ENCODE measurements around the gene CSNK1G1. TPM values are rescaled to one million over a fixed set of nuclear protein-coding genes. Genes with fewer than 3 reads are reported as not detected.
"Not testable (repeated sequence)": the region's sequence is repeated elsewhere in the genome, so short reads cannot be mapped to it uniquely, and the experiment has no call there.

Gene CSNK1G1
- total RNA-seq, 1 experiment from 2014 or later = 16.0 TPM

GRCh38 chr15:64133623-64134344 lies 222.2 kb downstream of the CSNK1G1 start:
- no peak for DNase-seq (ENCODE audit: low spot score)

GRCh38 chr15:64132217-64132616 lies 223.8 kb downstream of the CSNK1G1 start:
- no peak for DNase-seq (ENCODE audit: low spot score)

- DNase-seq (ENCODE audit: low spot score) = no peak
Measured at GRCh38 chr15:64131547-64131946, 224.4 kb downstream of the CSNK1G1 start.

GRCh38 chr15:64130159-64130558 lies 225.8 kb downstream of the CSNK1G1 start:
- DNase-seq (ENCODE audit: low spot score) = no peak

- DNase-seq (ENCODE audit: low spot score) = no peak
Measured at GRCh38 chr15:64127521-64128270, 228.3 kb downstream of the CSNK1G1 start.

- DNase-seq (ENCODE audit: low spot score) = no peak
Measured at GRCh38 chr15:64125978-64126377, 230.0 kb downstream of the CSNK1G1 start.

GRCh38 chr15:64122936-64123351 lies 233.0 kb downstream of the CSNK1G1 start:
- no peak for DNase-seq (ENCODE audit: low spot score)

GRCh38 chr15:64122444-64122843 lies 233.5 kb downstream of the CSNK1G1 start:
- no peak for DNase-seq (ENCODE audit: low spot score)

- no peak for DNase-seq (ENCODE audit: low spot score)
Measured at GRCh38 chr15:64121614-64122013, 234.4 kb downstream of the CSNK1G1 start.

GRCh38 chr15:64120322-64120721 lies 235.7 kb downstream of the CSNK1G1 start:
- DNase-seq (ENCODE audit: low spot score) = not testable (repeated sequence)

GRCh38 chr15:64117759-64118487 lies 238.1 kb downstream of the CSNK1G1 start:
- no peak for DNase-seq (ENCODE audit: low spot score)

Other genes with a start within 250 kb of the CSNK1G1 start
- 0.78 and 1.3 TPM in 2 replicates for gene SNX22, start 204.4 kb downstream of the CSNK1G1 start, total RNA-seq (2014; rRNA removed; shearing (Covaris generic))
- gene PPIB, start 193.2 kb downstream of the CSNK1G1 start, total RNA-seq (2014; rRNA removed; shearing (Covaris generic)) = 567 and 593 TPM in 2 replicates
- 173 and 180 TPM in 2 replicates for gene PCLAF, start 25.3 kb upstream of the CSNK1G1 start, total RNA-seq (2014; rRNA removed; shearing (Covaris generic))
- gene TRIP4, start 31.7 kb upstream of the CSNK1G1 start, total RNA-seq (2014; rRNA removed; shearing (Covaris generic)) = 10.3 and 18.3 TPM in 2 replicates
- 10.8 and 11.1 TPM in 2 replicates for gene ZNF609, start 104.4 kb upstream of the CSNK1G1 start, total RNA-seq (2014; rRNA removed; shearing (Covaris generic))

All from A172 (cell line).